GM12872 (cell line): ENCODE measurements around the gene ZNF831.

ENCODE experiments used
- TF ChIP-seq, protein P1 (sequence below): IDR thresholded peaks from 3 replicates; pipeline ENCODE4 v1.5.1; 2011; ENCODE audit warnings: low read depth, mild to moderate bottlenecking, low read length, moderate library complexity; ENCODE audit not compliant: insufficient read depth

The ZNF831 gene

GRCh38 chr20:59153832-59154231 is 9.8 kb upstream of the ZNF831 start:
- TF ChIP-seq, protein P1, sequence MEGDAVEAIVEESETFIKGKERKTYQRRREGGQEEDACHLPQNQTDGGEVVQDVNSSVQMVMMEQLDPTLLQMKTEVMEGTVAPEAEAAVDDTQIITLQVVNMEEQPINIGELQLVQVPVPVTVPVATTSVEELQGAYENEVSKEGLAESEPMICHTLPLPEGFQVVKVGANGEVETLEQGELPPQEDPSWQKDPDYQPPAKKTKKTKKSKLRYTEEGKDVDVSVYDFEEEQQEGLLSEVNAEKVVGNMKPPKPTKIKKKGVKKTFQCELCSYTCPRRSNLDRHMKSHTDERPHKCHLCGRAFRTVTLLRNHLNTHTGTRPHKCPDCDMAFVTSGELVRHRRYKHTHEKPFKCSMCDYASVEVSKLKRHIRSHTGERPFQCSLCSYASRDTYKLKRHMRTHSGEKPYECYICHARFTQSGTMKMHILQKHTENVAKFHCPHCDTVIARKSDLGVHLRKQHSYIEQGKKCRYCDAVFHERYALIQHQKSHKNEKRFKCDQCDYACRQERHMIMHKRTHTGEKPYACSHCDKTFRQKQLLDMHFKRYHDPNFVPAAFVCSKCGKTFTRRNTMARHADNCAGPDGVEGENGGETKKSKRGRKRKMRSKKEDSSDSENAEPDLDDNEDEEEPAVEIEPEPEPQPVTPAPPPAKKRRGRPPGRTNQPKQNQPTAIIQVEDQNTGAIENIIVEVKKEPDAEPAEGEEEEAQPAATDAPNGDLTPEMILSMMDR: no peak

DNA sequence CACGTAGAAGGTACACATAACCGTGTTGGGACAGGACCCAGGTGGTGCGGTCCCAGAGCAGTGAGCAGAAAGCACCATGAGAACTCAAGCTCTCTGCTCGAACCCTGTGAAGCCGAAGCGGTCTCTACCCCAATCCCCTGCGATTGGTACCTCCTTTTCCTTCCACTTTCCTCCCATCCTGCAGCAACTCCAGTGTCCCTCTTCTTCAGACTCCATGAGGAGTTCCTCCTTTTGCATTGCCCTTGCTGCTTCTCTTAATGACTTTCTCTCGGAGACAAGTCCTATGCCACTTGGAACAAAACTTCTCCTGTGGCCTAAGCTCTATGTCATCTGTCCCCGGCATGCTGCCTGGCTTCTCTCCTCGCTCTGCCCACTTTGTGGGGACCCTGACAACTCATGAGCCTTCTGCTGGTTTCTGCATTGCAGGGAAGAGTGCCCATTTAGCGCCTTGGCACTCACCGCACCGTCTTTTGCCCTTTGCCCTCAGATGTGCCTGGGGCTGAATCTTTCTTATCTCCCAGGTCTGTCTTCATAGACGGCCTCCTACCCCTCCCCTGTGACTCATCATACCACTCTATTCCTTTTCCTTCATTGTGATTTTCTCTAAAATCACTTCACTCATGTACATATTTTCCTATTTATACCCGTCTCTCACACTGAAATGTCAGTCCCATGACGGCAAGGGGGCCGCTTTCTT is 9.2 kb upstream of the ZNF831 start:
- TF ChIP-seq, protein P1: no peak

DNA sequence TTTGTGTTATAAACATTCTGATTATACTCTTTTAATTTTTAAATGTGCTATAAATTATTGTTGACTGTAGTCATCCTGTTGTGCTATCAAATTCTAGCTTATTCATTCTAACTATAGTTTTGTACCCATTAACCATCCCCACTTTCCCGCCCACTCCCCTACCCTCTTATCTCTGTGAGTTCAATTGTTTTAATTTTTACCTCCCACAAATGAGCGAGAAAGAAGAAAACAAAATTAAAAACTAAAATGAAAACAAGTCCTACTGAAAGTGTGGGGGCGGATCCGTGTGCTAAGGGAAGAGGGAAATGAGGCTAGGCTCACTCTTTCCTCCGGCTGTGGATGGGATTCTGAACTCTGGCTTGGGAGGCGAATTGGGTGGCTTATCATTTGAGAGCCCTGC is 6.6 kb upstream of the ZNF831 start:
- TF ChIP-seq, protein P1: no peak

- TF ChIP-seq, protein P1: no peak
Measured at GRCh38 chr20:59157531-59157930, 6.1 kb upstream of the ZNF831 start.

DNA sequence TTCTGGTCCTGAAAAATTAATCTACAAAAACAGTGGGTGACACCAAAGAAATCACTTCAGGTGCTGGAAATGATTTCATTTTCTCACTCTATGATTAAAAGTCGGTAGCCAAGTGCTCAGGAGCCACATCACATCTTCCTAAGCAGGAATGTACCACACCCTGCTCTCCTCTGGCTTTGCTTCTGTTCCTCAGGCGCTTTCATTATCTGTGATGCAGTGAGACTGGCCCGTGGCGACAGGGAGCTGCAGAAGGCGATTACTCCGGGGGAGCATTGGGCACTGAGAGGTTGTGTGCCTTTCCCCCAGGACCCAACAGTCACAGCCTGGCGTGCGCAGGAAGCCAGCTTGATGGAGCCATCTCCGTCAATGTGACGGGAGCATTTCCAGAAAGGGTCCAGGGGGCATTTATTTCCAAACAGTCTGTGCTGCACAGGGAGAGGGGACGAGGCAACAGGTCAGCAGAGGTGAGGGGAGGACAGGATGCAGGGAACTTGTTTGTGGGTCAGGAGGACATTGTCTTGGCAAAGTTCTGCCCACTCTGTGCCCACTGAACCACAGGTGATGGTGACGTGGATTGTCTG is 5.6 kb upstream of the ZNF831 start:
- TF ChIP-seq, protein P1: no peak

GRCh38 chr20:59158673-59159072 is 4.9 kb upstream of the ZNF831 start:
- TF ChIP-seq, protein P1: no peak

- TF ChIP-seq, protein P1: no peak
Measured at GRCh38 chr20:59159091-59159490, 4.5 kb upstream of the ZNF831 start.
